SK-N-SH (cell line): ENCODE data around the gene AFF3.

Source experiments
- CHD2 ChIP-seq: fragments of 150-350 bp; IDR thresholded peaks from 2 replicates; pipeline ENCODE4 v1.6.1; 2018; ENCODE audit warnings: low read length; ENCODE audit not compliant: partially characterized antibody
- CTCF ChIP-seq: fragments of 200-600 bp; sonication (generic); IDR thresholded peaks from 2 replicates; pipeline ENCODE4 v1.6.1; 2017; ENCODE audit warnings: antibody characterized with exemption, mild to moderate bottlenecking, moderate library complexity
- EP300 ChIP-seq, 2 experiments: IDR thresholded peaks; 2 replicates each; pipeline versions ENCODE4 v1.4.0 to v1.6.1; 2012; ENCODE audit warnings: borderline replicate concordance in 1 of 2, low read depth in 1 of 2, low read length in 1 of 2
- FOSL2 ChIP-seq: IDR thresholded peaks from 2 replicates; pipeline ENCODE4 v1.4.0; 2012; ENCODE audit warnings: low read depth, mild to moderate bottlenecking, moderate library complexity, borderline replicate concordance
- FOXM1 ChIP-seq: IDR thresholded peaks from 2 replicates; pipeline ENCODE4 v1.4.0; 2012; ENCODE audit warnings: low read depth, mild to moderate bottlenecking
- IRF3 ChIP-seq: fragments of 150-350 bp; IDR thresholded peaks from 2 replicates; pipeline ENCODE4 v1.6.1; 2016; ENCODE audit warnings: mild to moderate bottlenecking, low read depth, low read length
- MAX ChIP-seq: IDR thresholded peaks from 2 replicates; pipeline ENCODE4 v1.4.0; 2012; ENCODE audit warnings: low read depth
- MEF2A ChIP-seq: IDR thresholded peaks from 2 replicates; pipeline ENCODE4 v1.4.0; 2012; ENCODE audit warnings: low read depth, borderline replicate concordance
- NFIC ChIP-seq: IDR thresholded peaks from 2 replicates; pipeline ENCODE4 v1.4.0; 2012; ENCODE audit warnings: borderline replicate concordance
- PBX3 ChIP-seq: IDR thresholded peaks from 2 replicates; pipeline ENCODE4; 2012
- RAD21 ChIP-seq: IDR thresholded peaks from 2 replicates; pipeline ENCODE4 v1.6.1; 2012; ENCODE audit warnings: mild to moderate bottlenecking, low read length
- TAF1 ChIP-seq: IDR thresholded peaks from 2 replicates; pipeline ENCODE4 v1.6.1; 2012; ENCODE audit warnings: low read depth, mild to moderate bottlenecking, low read length, moderate library complexity, borderline replicate concordance

- TF ChIP-seq MAX (no peak), TAF1 (no peak), EP300 (IDR thresholded peaks at IDR 0.05; ENCODE audit: borderline replicate concordance in 1 of 2, low read depth in 1 of 2, low read length in 1 of 2) (peak; percentile 32 to 83; a peak in 3 of 4 replicates), IRF3 (no peak), CTCF (no peak), PBX3 (peak; percentile 75), MEF2A (no peak), FOXM1 (peak; percentile 70), RAD21 (no peak), NFIC (peak; percentile 38; the same call in 1 of the 2 replicates), FOSL2 (peak; percentile 32; the same call in 1 of the 2 replicates), CHD2 (no peak)
Measured at GRCh38 chr2:99878581-99879350, 263.6 kb downstream of the AFF3 start.
